Measurements from ENCODE around the gene CD63. TPM values are rescaled to one million over a fixed set of nuclear protein-coding genes. Genes with fewer than 3 reads are reported as not detected.
A peak's percentile ranks its signal among the peaks of the same experiment; 100 is the strongest.

CD63 gene
- total RNA-seq, 1 experiment from 2014 or later = 409 TPM

DNA sequence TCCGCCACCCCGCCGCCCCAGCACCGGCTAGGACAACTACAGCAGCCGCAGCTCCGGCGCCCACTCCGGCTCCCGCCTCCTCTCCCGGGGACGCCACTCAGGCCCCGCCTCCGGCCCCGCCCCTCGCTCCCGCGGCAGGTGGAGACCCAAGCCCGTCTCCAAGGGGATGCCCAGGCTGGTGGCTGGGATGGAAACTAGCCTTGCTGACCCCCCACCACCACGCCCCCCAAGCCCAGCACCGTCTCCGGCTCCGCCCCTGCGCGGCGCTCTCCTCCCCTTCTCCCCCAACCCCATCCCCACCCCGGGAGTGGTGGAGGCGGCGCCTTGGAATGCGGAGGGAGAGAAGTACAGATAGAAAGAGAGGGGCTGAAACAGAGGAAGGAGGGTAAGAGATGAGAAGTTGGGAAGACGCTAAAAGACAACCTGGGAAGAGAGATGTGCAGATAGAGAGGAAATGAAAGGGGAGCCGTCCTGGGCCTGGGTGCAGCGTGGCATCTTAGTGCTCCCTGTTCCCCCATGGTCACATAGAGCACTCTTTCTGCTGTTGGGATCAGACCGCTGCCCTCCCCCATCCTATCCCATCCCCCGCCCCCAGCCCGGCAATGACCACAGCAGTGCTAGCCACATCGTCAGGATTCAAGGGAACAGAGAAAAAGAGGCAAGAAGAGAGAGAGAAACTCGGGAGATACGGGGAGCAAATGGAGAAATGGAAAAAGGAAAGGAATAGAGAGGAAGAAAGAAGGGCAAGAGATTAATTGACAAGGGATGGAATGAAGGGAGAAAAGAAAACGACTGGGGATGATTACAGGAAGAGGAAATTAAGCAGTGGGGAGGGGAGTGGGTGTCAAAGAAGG, 20.7 kb downstream of the CD63 start, which contains the start of gene ITGA7:
TSS of gene ITGA7 (minus strand) at position 64 of the 854 bp plus-strand sequence. CDS start 222 bp downstream, outside the sequence.
- peak within 1 kb of the TSS; percentile 88 for H3K4me3 Mint-ChIP-seq
- H3K27me3 Mint-ChIP-seq (ENCODE audit: low read depth) = peaks cover 44% of the 10 kb centered on the region
- H3K9me3 Mint-ChIP-seq = no peaks in the 10 kb centered on the region
- DNase-seq (ENCODE audit: low spot score) (peak; percentile 97), ATAC-seq (peak; percentile 85)
- H3K4me1 Mint-ChIP-seq = peaks cover 36% of the 10 kb centered on the region
- H3K36me3 Mint-ChIP-seq = no peaks in the 10 kb centered on the region
- no peak for TF ChIP-seq AR (CRISPR knock-in tag; IDR thresholded peaks at IDR 0.05)
- TF ChIP-seq ZNF512 (CRISPR knock-in tag; IDR thresholded peaks at IDR 0.05; ENCODE audit: borderline replicate concordance) = 0 out of 2 replicates have a peak, but pooled peaks have one; percentile 61
- TF ChIP-seq RELA (CRISPR knock-in tag; IDR thresholded peaks at IDR 0.05; ENCODE audit: borderline replicate concordance) = no peak
- TF ChIP-seq SP1 (CRISPR knock-in tag; conservative IDR thresholded peaks at IDR 0.05) = peak; percentile 90
- peak; percentile 17; the same call in 1 of the 2 replicates for TF ChIP-seq USF2 (CRISPR knock-in tag; IDR thresholded peaks at IDR 0.05)
- peak; percentile 55; the same call in 1 of the 2 replicates for TF ChIP-seq E2F5 (CRISPR knock-in tag; IDR thresholded peaks at IDR 0.05)
- TF ChIP-seq ZBTB43 (CRISPR knock-in tag; IDR thresholded peaks at IDR 0.05) = 0 out of 2 replicates have a peak, but pooled peaks have one; percentile 47
- TF ChIP-seq ZNF671 (CRISPR knock-in tag; IDR thresholded peaks at IDR 0.05) = no peak
- TF ChIP-seq NFE2L1 (CRISPR knock-in tag; IDR thresholded peaks at IDR 0.05) = 0 out of 2 replicates have a peak, but pooled peaks have one; percentile 21
- no peak for TF ChIP-seq MAX (CRISPR knock-in tag; IDR thresholded peaks at IDR 0.05)
- TF ChIP-seq FOXK1 (CRISPR knock-in tag; IDR thresholded peaks at IDR 0.05) = 0 out of 2 replicates have a peak, but pooled peaks have one; percentile 33
- no peak for TF ChIP-seq ATF1 (CRISPR knock-in tag; IDR thresholded peaks at IDR 0.05)
- 0 out of 2 replicates have a peak, but pooled peaks have one; percentile 20 for TF ChIP-seq ETV6 (CRISPR knock-in tag; IDR thresholded peaks at IDR 0.05)
- TF ChIP-seq RORB (CRISPR knock-in tag; IDR thresholded peaks at IDR 0.05) = no peak
- no peak for TF ChIP-seq ZNF317 (CRISPR knock-in tag; IDR thresholded peaks at IDR 0.05; ENCODE audit: borderline replicate concordance, low read depth)
- no peak for TF ChIP-seq CBFB (CRISPR knock-in tag; IDR thresholded peaks at IDR 0.05; ENCODE audit: low read depth)
- no peak for TF ChIP-seq ERG (CRISPR knock-in tag; IDR thresholded peaks at IDR 0.05)
- no peak for TF ChIP-seq GTF2I (CRISPR knock-in tag; conservative IDR thresholded peaks at IDR 0.05)
- no peak for TF ChIP-seq SMAD3 (CRISPR knock-in tag; IDR thresholded peaks at IDR 0.05; ENCODE audit: borderline replicate concordance)
- no peak for TF ChIP-seq EMX1 (CRISPR knock-in tag; IDR thresholded peaks at IDR 0.05)
- TF ChIP-seq ZMAT4 (CRISPR knock-in tag; IDR thresholded peaks at IDR 0.05) = no peak
- TF ChIP-seq E2F4 (CRISPR knock-in tag; IDR thresholded peaks at IDR 0.05; ENCODE audit: borderline replicate concordance, low read depth) = 0 out of 2 replicates have a peak, but pooled peaks have one; percentile 37
- CTCF ChIA-PET = interaction anchor here (0.5 to 3.9 kb wide), 13 partner anchors 12 to 289 kb away, joined by 3 to 141 read pairs (median 8); partner anchors contain the start of genes BLOC1S1, CD63, RDH5 and SUOX
- POLR2A ChIA-PET = interaction anchor here (0.5 to 1.4 kb wide), 5 partner anchors 8 to 122 kb away, joined by 3 to 13 read pairs (median 5); partner anchors contain the start of genes BLOC1S1 and CD63
- H3K27ac Mint-ChIP-seq = peak within 1 kb of the TSS; percentile 91

Measured in WTC11 (cell line).